IPS-20b (cell line): ENCODE results near the gene ARL6IP1.
"Not testable (repeated sequence)": the region's sequence is repeated elsewhere in the genome, so short reads cannot be mapped to it uniquely, and the experiment has no call there.

Source experiments
- H3K27ac ChIP-seq: one replicate; pipeline ENCODE4 v1.5.1; 2013; ENCODE audit warnings: low read length
- H3K27me3 ChIP-seq: 2 replicates; pipeline ENCODE4 v1.6.1; 2013; ENCODE audit warnings: mild to moderate bottlenecking, low read length, inconsistent platforms; ENCODE audit not compliant: insufficient read depth
- H3K36me3 ChIP-seq: 2 replicates; pipeline ENCODE4 v1.6.1; 2013; ENCODE audit warnings: low read depth, mild to moderate bottlenecking, inconsistent platforms, low read length, moderate library complexity; ENCODE audit not compliant: insufficient read depth
- H3K4me1 ChIP-seq: 2 replicates; pipeline ENCODE4 v1.6.1; 2013; ENCODE audit warnings: mild to moderate bottlenecking, control low read depth, inconsistent platforms, low read length, moderate library complexity; ENCODE audit not compliant: insufficient read depth
- H3K4me3 ChIP-seq: 2 replicates; pipeline ENCODE4 v1.5.1; 2013; ENCODE audit warnings: mild to moderate bottlenecking, low read length, inconsistent platforms
- H3K9ac ChIP-seq: 2 replicates; pipeline ENCODE4 v1.6.1; 2013; ENCODE audit warnings: low read depth, mild to moderate bottlenecking, inconsistent platforms, low read length, moderate library complexity
- H3K9me3 ChIP-seq: 2 replicates; pipeline ENCODE4 v1.6.1; 2013; ENCODE audit warnings: mild to moderate bottlenecking, low read depth, low read length, inconsistent platforms; ENCODE audit not compliant: insufficient read depth

Gene ARL6IP1

GRCh38 chr16:18797746-18798145 is 3.6 kb downstream of the ARL6IP1 start:
- Histone ChIP-seq H3K4me3 (no peak overlapping the region), H3K36me3 (peaks cover 57% of the 10 kb centered on the region), H3K9ac (no peak overlapping the region), H3K27me3 (no peaks in the 10 kb centered on the region), H3K4me1 (no peaks in the 10 kb centered on the region; the same call in 1 of the 2 replicates), H3K9me3 (no peaks in the 10 kb centered on the region), H3K27ac (no peak overlapping the region)

- Histone ChIP-seq H3K4me3 (no peak overlapping the region), H3K4me1 (no peaks in the 10 kb centered on the region; the same call in 1 of the 2 replicates), H3K27ac (no peak overlapping the region), H3K9ac (no peak overlapping the region), H3K9me3 (no peaks in the 10 kb centered on the region), H3K27me3 (no peaks in the 10 kb centered on the region), H3K36me3 (peaks cover 71% of the 10 kb centered on the region)
Observed at GRCh38 chr16:18796377-18796776, 5.0 kb downstream of the ARL6IP1 start.

GRCh38 chr16:18792836-18793433 is 8.4 kb downstream of the ARL6IP1 start:
- H3K4me1 ChIP-seq = peaks cover 2% of the 10 kb centered on the region; the same call in 1 of the 2 replicates
- H3K4me3 ChIP-seq = no peak overlapping the region
- no peaks in the 10 kb centered on the region for H3K27me3 ChIP-seq
- no peak overlapping the region for H3K9ac ChIP-seq
- peaks cover 85% of the 10 kb centered on the region for H3K36me3 ChIP-seq
- H3K27ac ChIP-seq = no peak overlapping the region
- no peaks in the 10 kb centered on the region for H3K9me3 ChIP-seq

GRCh38 chr16:18789850-18790706 is 11.3 kb downstream of the ARL6IP1 start, which contains the start of gene RPS15A:
RPS15A (minus strand) TSS chr16:18790334; CDS start chr16:18789113, 1,221 bp downstream.
- Histone ChIP-seq H3K9me3 (no peaks in the 10 kb centered on the region), H3K27me3 (no peaks in the 10 kb centered on the region), H3K27ac (peak within 1 kb of the TSS; percentile 84), H3K36me3 (peaks cover 86% of the 10 kb centered on the region), H3K9ac (peak within 1 kb of the TSS; percentile 99), H3K4me1 (peaks cover 11% of the 10 kb centered on the region), H3K4me3 (peak within 1 kb of the TSS; percentile 84)

- H3K36me3 ChIP-seq = peaks cover 86% of the 10 kb centered on the region
- H3K4me3 ChIP-seq = peak overlapping the region; percentile 84
- H3K4me1 ChIP-seq = peaks cover 11% of the 10 kb centered on the region
- H3K9ac ChIP-seq = peak overlapping the region; percentile 99
- H3K9me3 ChIP-seq = no peaks in the 10 kb centered on the region
- peak overlapping the region; percentile 84 for H3K27ac ChIP-seq
- H3K27me3 ChIP-seq = no peaks in the 10 kb centered on the region
Observed at GRCh38 chr16:18789515-18789849, 11.9 kb downstream of the ARL6IP1 start.

- Histone ChIP-seq H3K9me3 (no peaks in the 10 kb centered on the region), H3K4me1 (peaks cover 11% of the 10 kb centered on the region), H3K27me3 (no peaks in the 10 kb centered on the region), H3K9ac (peak overlapping the region; percentile 99), H3K27ac (peak overlapping the region; percentile 84), H3K4me3 (peak overlapping the region; percentile 84), H3K36me3 (peaks cover 86% of the 10 kb centered on the region)
Observed at GRCh38 chr16:18788828-18789514, 12.4 kb downstream of the ARL6IP1 start.

- Histone ChIP-seq H3K27me3 (no peaks in the 10 kb centered on the region), H3K4me3 (peak overlapping the region; percentile 84; the same call in 1 of the 2 replicates), H3K4me1 (peaks cover 11% of the 10 kb centered on the region), H3K27ac (no peak overlapping the region), H3K36me3 (peaks cover 76% of the 10 kb centered on the region), H3K9ac (peak overlapping the region; percentile 39), H3K9me3 (no peaks in the 10 kb centered on the region)
Observed at GRCh38 chr16:18784917-18785623, 16.3 kb downstream of the ARL6IP1 start.

- Histone ChIP-seq H3K4me1 (peaks cover 11% of the 10 kb centered on the region), H3K9me3 (no peaks in the 10 kb centered on the region), H3K27ac (no peak overlapping the region), H3K9ac (no peak overlapping the region), H3K4me3 (no peak overlapping the region), H3K27me3 (no peaks in the 10 kb centered on the region), H3K36me3 (peaks cover 66% of the 10 kb centered on the region)
Observed at GRCh38 chr16:18783430-18784341, 17.7 kb downstream of the ARL6IP1 start.

- Histone ChIP-seq H3K36me3 (peaks cover 57% of the 10 kb centered on the region), H3K4me3 (no peak overlapping the region), H3K27me3 (no peaks in the 10 kb centered on the region), H3K27ac (no peak overlapping the region), H3K4me1 (peaks cover 7% of the 10 kb centered on the region), H3K9me3 (no peaks in the 10 kb centered on the region), H3K9ac (no peak overlapping the region)
Observed at GRCh38 chr16:18782697-18783429, 18.5 kb downstream of the ARL6IP1 start.

GRCh38 chr16:18781232-18781631 is 20.1 kb downstream of the ARL6IP1 start:
- H3K4me3 ChIP-seq, H3K27me3 ChIP-seq, H3K27ac ChIP-seq, H3K9me3 ChIP-seq, H3K4me1 ChIP-seq, H3K9ac ChIP-seq: not testable (repeated sequence)
- peaks cover 41% of the 10 kb centered on the region for H3K36me3 ChIP-seq
